GM19238 (cell line): ENCODE data around the gene TMPRSS4.

Source experiments
- DNase-seq: peaks from one replicate; pipeline ENCODE4 v3.0.0; 2011; ENCODE audit warnings: low spot score; ENCODE audit not compliant: insufficient read length

TMPRSS4 gene

GRCh38 chr11:118078911-118079411, 2.1 kb downstream of the TMPRSS4 start:
- no peak for DNase-seq

DNA sequence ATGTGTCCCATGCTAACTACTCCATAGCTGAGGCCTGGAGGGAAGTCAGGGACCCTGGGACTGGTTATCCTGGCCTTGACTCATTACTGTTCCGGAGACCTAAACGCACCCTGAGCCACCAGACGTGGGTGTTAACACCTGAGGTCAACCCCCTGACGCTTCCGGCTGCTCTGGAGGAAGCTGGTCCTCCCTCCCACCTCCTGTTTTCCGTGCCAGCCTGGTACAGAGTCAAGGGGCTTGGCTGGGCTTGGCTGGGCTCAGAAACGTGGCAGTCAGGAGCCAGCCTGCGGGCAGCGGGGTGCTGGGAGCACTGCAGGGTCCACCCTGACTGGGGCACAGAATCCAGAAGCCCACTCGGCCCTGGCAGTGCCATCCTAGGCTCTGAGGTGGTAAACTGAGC, 2.6 kb downstream of the TMPRSS4 start:
- DNase-seq: no peak

- DNase-seq: no peak
Observed at GRCh38 chr11:118080296-118080695, 3.4 kb downstream of the TMPRSS4 start.

DNA sequence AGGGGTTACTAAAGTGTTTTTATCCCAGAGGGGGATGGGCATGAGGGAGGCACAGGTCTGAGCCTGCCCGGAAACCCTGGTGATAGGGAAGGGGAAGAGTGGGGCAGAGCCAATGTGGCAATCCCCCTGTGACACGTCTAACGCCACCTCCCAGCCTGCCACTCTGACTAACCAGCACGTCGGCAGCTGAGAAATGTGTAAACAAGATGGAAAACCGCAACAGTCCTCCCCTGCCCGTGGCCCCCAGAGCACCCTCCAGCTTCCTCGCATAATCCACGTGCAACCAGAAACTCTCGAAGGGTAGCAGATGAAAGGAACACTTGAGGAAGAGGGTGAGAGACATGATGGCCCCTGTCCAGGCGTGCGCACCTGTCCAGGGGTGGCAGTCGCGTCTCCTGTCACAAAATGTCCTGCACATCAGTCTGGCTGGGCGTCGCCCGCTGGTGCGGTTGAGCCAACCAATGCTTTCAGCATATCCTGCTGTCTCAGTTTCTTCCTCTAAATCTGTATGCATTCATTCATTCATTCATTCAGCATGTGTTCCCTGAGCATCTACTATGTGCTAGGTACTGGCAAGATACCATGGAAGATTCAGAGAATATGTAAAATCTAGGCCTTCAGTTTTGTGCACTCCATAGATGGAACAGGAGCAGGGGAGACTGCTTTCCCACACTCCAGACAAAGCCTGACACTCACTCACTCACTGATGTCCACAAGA, 4.5 kb downstream of the TMPRSS4 start:
- DNase-seq: no peak

DNA sequence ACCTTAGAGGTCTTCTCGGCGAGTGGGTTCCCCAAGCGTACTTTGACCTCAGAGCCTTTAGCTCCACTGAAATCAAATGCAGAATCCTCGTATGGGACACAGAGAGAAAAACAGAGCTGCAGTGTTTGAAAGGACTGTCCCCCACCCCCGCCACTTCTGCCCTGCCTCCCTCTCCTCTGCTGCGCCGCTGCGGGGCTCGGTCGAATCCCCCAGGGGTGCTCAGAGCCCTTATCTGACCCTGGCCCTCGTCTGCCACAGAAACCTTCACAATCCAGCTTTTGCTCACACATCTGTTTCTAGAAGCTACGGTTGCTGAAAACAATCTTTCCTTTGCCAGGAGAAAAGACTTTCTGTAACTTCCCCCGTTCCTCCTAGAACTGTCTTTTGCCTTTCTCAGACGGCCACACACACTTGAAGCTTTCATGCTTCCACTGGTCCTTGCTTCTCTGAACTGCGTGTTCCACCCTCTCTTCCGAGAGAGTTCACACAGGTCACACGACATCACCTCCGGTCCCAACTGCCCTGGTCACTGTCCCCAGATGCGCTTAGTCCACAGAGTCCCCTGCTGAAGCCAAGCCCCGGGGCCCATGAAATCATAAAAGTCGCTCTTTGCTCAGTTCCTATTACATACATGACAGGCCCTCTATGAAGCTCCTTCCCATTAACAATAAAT, 6.1 kb downstream of the TMPRSS4 start:
- DNase-seq: no peak

- no peak for DNase-seq
Observed at GRCh38 chr11:118084247-118084646, 7.4 kb downstream of the TMPRSS4 start.

DNA sequence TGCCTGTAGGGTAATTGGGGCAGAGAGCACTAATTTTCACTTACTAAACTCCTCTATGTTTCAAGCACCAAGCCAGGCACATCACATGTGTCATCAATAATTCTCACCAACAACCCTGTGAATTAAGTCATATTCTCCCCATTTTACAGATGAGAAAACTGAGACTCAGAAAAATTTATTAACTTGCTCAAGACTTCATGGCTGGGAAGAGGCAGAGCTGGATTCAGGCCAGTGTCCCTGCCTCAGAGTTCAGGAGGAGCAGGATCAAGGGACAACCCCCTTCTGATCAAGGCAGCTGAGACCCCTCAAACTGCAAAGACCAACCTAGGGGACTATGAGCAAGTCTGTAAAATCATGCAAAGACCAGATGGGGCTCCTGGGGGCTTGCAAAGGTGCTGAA, 7.8 kb downstream of the TMPRSS4 start:
- no peak for DNase-seq

DNA sequence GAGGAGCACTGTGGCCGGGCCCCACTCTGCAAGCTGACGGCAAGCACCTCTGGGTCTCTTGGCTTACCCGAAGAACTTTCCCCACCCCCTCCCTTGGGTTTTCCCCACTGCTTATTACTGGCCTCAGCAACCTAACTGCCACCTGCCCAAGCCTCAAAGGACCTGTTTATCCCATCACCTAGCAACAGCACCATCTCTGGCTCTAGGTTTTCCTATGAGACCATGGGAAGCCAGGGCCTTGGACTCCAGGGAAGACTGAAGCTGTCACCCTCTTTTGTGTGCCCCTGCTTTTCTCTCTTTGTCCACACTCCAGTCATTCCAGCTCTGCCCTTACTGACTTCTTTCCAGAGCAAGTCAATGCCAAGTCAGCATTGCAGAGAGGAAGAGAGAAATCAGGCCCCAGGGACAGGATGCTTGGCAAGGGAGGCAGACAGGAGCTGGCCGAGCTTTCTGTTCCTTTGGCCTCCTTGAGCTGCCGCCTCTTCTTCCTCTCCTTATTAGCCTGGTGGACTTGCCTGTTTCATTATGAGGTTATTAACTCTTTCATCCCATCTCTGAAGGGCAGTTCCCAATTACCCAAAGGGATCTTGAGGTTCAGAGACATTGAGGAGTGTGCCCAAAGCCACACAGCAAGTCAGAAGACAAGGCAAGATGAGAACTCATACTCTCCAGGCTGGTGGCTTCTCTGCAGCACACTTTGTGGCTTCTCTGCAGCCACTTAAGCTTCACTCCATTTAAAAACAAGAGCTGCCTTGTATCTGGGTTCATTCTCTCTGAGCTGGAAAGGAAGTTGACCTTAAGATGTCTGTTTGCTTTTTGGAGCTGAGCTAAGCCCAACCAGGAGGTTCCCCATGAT, 10.3 kb downstream of the TMPRSS4 start, which contains the start of gene SMIM35:
SMIM35 (minus strand) TSS at position 51 of the 856 bp plus-strand sequence. CDS start 206 bp downstream, outside the sequence.
- DNase-seq: no peak

- DNase-seq: no peak
Observed at GRCh38 chr11:118087931-118088330, 11.1 kb downstream of the TMPRSS4 start.

DNA sequence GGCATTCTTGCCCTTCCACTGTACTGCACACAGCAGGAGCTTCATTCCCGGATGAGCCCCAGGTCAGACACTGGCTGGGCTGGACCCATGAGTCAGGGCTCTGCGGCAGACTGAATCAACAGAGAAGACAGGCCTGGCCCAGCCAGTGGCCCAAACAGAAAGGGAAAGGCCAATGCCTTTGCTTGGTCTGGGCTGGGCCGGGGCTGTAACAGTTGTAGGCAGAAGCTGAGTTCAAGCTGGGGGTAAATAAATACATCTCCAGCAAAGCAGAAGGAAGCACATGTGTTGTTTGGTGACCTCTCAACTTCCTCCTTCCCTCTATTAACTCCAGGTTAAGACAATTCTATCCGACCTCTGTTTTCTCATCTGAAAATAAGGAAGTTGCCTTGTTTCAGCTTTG, 11.7 kb downstream of the TMPRSS4 start:
- no peak for DNase-seq

DNA sequence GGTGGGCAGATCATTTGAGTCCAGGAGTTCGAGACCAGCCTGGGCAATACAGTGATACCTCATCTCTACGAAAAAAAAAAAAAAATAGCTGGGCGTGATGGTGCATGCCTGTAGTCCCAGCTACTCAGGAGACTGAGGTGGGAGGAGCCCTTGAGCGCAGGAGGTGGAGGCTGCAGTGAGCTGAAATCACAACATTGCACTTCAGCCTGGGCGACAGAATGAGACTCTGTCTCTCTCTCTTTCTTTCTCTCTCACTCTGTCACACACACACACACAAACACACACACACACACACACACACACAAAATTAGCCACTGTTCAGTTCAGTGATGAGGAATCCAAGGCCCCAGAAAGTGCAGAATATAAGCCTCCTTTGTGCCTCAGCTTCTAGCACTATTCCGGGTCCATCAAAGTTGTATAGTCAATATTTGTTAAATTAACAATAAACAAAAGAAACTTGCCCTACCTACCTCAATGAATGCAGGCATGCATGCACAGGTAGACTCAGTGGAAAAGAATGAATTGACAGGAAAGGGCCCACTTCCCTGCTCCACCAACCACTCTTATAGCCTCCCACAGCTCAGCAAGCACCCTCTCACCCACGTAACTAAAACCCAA, 13.8 kb downstream of the TMPRSS4 start:
- DNase-seq: no peak

DNA sequence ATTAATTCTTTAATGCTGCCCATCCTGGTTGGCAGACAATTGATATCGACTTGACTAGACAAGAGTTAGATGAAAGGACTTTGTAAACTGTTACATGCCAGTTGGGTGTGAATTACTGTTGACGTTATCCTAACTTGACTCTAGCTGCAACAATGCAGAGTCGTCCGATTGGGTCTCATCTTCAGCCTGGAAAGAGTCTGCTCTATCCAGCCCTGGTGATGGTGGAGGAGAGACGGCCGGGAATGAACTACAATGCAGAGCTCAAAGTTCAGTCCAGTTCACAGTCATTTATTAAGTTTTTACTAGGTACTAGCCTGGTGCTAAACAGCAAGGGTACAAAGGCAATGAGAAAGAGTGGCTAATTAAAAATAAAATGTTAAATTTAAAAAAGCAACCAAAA, 14.8 kb downstream of the TMPRSS4 start:
- no peak for DNase-seq

DNA sequence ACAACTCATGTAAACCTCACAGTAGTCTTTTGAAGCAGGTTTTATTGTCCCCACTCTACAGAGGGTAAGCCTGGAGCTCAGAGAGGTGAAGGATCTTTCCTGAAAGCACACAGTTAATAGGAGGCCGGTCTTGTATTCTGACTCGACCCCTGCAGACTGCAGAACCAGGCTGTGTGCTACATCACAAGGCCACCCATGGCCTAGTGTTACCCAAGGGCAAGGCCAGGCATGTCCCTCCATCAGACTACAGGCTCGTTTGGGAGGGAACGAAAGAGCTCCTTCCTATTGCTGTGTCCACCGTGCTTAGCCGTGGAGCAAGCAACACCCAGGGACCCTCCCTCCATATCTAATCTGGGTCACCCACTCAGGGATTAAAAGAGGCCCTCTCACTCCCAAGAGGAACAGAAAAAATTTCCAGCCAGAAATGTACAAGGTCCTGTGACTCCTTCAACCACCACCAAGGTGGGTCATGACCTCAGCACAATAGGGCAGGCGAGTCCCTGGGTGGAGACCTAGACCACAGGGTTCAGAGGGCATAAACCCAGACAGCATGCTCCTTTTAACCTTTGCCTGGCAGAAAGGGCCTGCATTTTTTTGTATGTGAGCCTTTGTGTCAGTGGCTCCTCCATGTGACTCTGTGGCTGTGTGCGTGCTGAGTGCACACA, 16.2 kb downstream of the TMPRSS4 start:
- DNase-seq: no peak

DNA sequence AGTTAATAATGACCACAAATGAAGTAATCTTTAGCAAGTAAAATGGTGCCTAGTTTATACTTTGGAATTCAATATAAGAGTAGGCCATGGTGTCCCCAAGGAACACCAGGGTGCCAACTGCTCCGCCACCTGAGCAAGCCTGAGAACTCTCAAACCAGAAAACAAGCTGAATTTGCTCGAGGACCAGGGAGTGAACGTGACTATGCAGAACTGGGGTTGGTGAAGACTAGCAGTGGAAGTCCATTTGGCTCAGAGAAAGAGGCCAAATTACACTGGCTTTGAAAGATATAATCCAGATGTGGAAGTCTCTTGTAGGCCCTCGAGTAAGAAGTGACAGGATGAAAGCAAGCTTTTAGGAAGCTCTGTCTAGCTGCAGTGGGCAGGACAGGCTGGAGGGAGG, 18.6 kb downstream of the TMPRSS4 start:
- no peak for DNase-seq

DNA sequence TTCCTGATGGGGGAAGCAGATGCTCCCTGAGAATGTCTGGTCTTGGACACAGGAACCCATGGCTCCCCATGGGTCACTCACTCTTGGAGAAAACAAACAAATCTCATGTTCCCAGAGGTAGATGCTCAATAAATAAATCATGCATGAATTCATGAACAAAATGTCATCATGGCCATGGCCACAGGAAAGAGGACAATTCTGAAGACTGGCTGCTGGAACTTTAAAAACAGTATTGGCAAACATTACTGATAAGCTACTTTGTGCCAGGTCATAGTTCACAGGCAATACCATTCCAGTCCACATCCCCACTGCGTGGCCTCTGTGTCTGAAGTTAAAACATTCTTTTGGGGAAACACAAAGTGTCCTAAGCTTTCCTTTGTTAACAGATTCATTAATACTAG, 19.1 kb downstream of the TMPRSS4 start:
- DNase-seq: no peak

GRCh38 chr11:118098996-118099837, 22.3 kb downstream of the TMPRSS4 start:
- no peak for DNase-seq

DNA sequence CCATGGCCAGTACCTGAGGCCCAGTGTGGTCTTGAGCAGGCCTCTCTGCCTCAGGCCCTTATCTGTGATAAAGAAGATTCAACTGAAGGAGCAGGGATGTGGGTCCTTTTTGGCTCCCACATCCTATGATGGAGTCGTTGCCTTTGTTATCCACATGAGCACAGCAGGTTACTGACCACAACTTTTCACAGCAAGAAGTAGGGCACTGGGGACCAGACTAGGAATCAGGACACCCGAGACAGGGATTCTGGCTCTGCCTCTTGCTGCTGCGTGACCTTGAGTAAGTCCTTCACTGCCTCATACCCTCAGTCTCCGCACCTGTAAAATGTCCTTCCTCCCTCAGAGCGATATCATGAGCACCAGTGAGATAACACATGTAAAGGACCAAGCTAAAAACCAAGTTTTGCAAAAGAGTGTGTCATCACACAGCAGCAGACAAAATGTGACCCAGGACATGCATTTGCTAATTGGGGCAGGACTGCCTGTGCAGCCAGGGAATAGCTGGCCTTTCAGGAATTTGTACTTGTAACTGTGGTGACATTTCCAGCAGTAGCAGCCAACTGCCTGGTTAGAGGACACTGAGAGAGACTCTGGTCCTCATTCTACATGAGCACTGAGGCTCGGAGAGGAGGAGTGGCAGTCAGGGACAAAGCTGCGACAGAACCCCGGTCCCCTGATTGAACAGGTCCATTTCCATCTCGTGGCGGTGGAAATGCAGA, 23.1 kb downstream of the TMPRSS4 start:
- DNase-seq: no peak

- no peak for DNase-seq
Observed at GRCh38 chr11:118100691-118101232, 23.9 kb downstream of the TMPRSS4 start.

- DNase-seq: no peak
Observed at GRCh38 chr11:118102721-118103261, 25.9 kb downstream of the TMPRSS4 start.
